K562 treated with DMSO at 1 percent for 4 hours (cell line): ENCODE data around the gene EPDR1. TPM values are rescaled to one million over a fixed set of nuclear protein-coding genes. Genes with fewer than 3 reads are reported as not detected.

Source experiments
- total RNA-seq: library from RNA; unstranded; fragments of 300-600 nt; gene quantifications from 2 replicates; pipeline ENCODE4 v1.2.3, GENCODE V29; 2022; ENCODE audit not compliant: insufficient read depth

Gene EPDR1
- not detected in 2 replicates for total RNA-seq

GRCh38 chr7:37920305-37920848 lies at the start of gene EPDR1:
TSS of gene EPDR1 (plus strand) at chr7:37920640. CDS start at chr7:37920940, 300 bp downstream.

GRCh38 chr7:37916673-37917660 lies 3.5 kb upstream of the EPDR1 start, which contains the start of gene SFRP4:
TSS of gene SFRP4 (minus strand) at chr7:37916817. CDS start at chr7:37916537, 280 bp downstream.

Other genes starting within 250 kb of the EPDR1 start
- not detected in 2 replicates for gene GPR141, start 236.9 kb upstream of the EPDR1 start, total RNA-seq
- gene NME8, start 72.0 kb upstream of the EPDR1 start, total RNA-seq: not detected in 2 replicates
- not detected in 2 replicates for gene SFRP4, start 3.8 kb upstream of the EPDR1 start, total RNA-seq